Common myeloid progenitor, CD34-positive (primary cell): ENCODE results near the gene PCNX4.
"Not testable (repeated sequence)": the region's sequence is repeated elsewhere in the genome, so short reads cannot be mapped to it uniquely, and the experiment has no call there.

ENCODE experiments used
- CTCF ChIA-PET: fragments of 350-600 bp; sonication (Branson Sonifier 250); formaldehyde crosslinking; loops from one replicate; lab custom pipeline; 2021; ENCODE audit warnings: antibody characterized with exemption; lab: Charles Lee
- POLR2A ChIA-PET: fragments of 350-600 bp; sonication (Branson Sonifier 250); formaldehyde crosslinking; loops from one replicate; lab custom pipeline; 2021; ENCODE audit warnings: antibody characterized with exemption; lab: Charles Lee
- DNase-seq, 3 donors: peaks; one replicate each; pipeline versions ENCODE4 v3.0.0 to v3.0.0-alpha.2; 2013
- H3K27ac ChIP-seq, 2 experiments: 1 replicate in 1 of 2; 2 replicates in 1 of 2; pipeline ENCODE4 v1.7.0; 2013; ENCODE audit warnings: inconsistent platforms in 2 of 2, low read length in 2 of 2, mild to moderate bottlenecking in 2 of 2, low read depth in 1 of 2, moderate library complexity in 1 of 2; ENCODE audit not compliant: severe bottlenecking in 2 of 2, insufficient read depth in 1 of 2, poor library complexity in 1 of 2
- H3K27me3 ChIP-seq, 5 experiments: replicated peaks in 2 of 5; 1 replicate in 3 of 5; 2 replicates in 2 of 5; pipeline versions ENCODE4 v1.6.1 to v1.7.0; 2013; ENCODE audit warnings: low read length in 4 of 5, mild to moderate bottlenecking in 2 of 5, moderate library complexity in 2 of 5, inconsistent platforms in 1 of 5; ENCODE audit not compliant: insufficient read depth in 5 of 5, control insufficient read depth in 4 of 5
- H3K36me3 ChIP-seq, 4 experiments: 1 replicate in 2 of 4; 2 replicates in 2 of 4; pipeline versions ENCODE4 v1.6.1 to v1.7.0; 2013; ENCODE audit warnings: low read length in 3 of 4, control low read depth in 1 of 4, mild to moderate bottlenecking in 1 of 4; ENCODE audit not compliant: control insufficient read depth in 4 of 4, insufficient read depth in 4 of 4
- H3K4me1 ChIP-seq, 4 experiments: 1 replicate in 3 of 4; 2 replicates in 1 of 4; pipeline versions ENCODE4 v1.6.1 to v1.7.1; 2013; ENCODE audit warnings: low read length in 3 of 4, mild to moderate bottlenecking in 3 of 4, control low read depth in 1 of 4, inconsistent platforms in 1 of 4, moderate library complexity in 1 of 4; ENCODE audit not compliant: control insufficient read depth in 4 of 4, insufficient read depth in 4 of 4; ENCODE audit errors: control extremely low read depth in 1 of 4
- H3K4me3 ChIP-seq, 7 experiments: 1 replicate in 4 of 7; 2 replicates in 3 of 7; pipeline versions ENCODE4 v1.5.1 to v1.7.0; 2013; ENCODE audit warnings: mild to moderate bottlenecking in 7 of 7, low read length in 6 of 7, moderate library complexity in 6 of 7, inconsistent platforms in 2 of 7, low read depth in 2 of 7, control low read depth in 1 of 7; ENCODE audit not compliant: insufficient read depth in 4 of 7, control insufficient read depth in 1 of 7; ENCODE audit errors: extremely low read depth in 1 of 7
- H3K9me3 ChIP-seq, 5 experiments: 1 replicate in 4 of 5; 2 replicates in 1 of 5; pipeline versions ENCODE4 v1.6.1 to v1.7.1; 2013; ENCODE audit warnings: low read length in 4 of 5, mild to moderate bottlenecking in 2 of 5, inconsistent platforms in 1 of 5, low read depth in 1 of 5, moderate library complexity in 1 of 5; ENCODE audit not compliant: control insufficient read depth in 4 of 5, insufficient read depth in 2 of 5; ENCODE audit errors: control extremely low read depth in 1 of 5
- WGBS: methylation state at CpG from one replicate; pipeline ENCODE4 v1.1.5; 2013; ENCODE audit not compliant: insufficient coverage; 5-methylcytosine and 5-hydroxymethylcytosine counted together

The PCNX4 gene

GRCh38 chr14:60097974-60098373 is 6.3 kb downstream of the PCNX4 start:
- no peak for DNase-seq
- CTCF ChIA-PET, result no interaction called here
- Histone ChIP-seq H3K4me1 (peaks cover under 1 to 24% (median 13%) of the 10 kb centered on the region in 4 experiments), H3K4me3 (no peak overlapping the region), H3K27ac (no peak overlapping the region), H3K9me3 (no peaks in the 10 kb centered on the region), H3K36me3 (peaks cover 0 to 19% (median 11%) of the 10 kb centered on the region in 4 experiments), H3K27me3 (no peaks in the 10 kb centered on the region)
- POLR2A ChIA-PET, result no interaction called here
- WGBS, result 100% methylated on average over 1 of the region's 6 CpGs

- POLR2A ChIA-PET, result interaction anchor here (1.5 kb wide), 1 partner anchor 8 kb away, joined by 4 read pairs; the partner anchor contains the start of gene PCNX4
- WGBS, result 100% methylated on average over 5 of the region's 7 CpGs
- CTCF ChIA-PET, DNase-seq, H3K9me3 ChIP-seq, H3K27ac ChIP-seq, H3K4me3 ChIP-seq, H3K4me1 ChIP-seq, H3K27me3 ChIP-seq: not testable (repeated sequence)
- peaks cover 2 to 21% (median 11%) of the 10 kb centered on the region in 4 experiments for H3K36me3 ChIP-seq
Observed at GRCh38 chr14:60099855-60100254, 8.1 kb downstream of the PCNX4 start.

- Histone ChIP-seq H3K4me1 (no peaks in the 10 kb centered on the region), H3K36me3 (peaks cover 2 to 23% (median 11%) of the 10 kb centered on the region in 4 experiments), H3K27ac (no peak overlapping the region), H3K9me3 (no peaks in the 10 kb centered on the region), H3K4me3 (no peak overlapping the region), H3K27me3 (no peaks in the 10 kb centered on the region)
- POLR2A ChIA-PET, result no interaction called here
- WGBS, result no CpG with 5 or more reads among the region's 1 CpG
- no peak for DNase-seq
- CTCF ChIA-PET, result no interaction called here
Observed at GRCh38 chr14:60101786-60102185, 10.1 kb downstream of the PCNX4 start.

- Histone ChIP-seq H3K9me3 (no peaks in the 10 kb centered on the region), H3K27me3 (no peaks in the 10 kb centered on the region), H3K36me3 (peaks cover 2 to 19% (median 9%) of the 10 kb centered on the region in 4 experiments), H3K4me3 (no peak overlapping the region), H3K4me1 (no peaks in the 10 kb centered on the region), H3K27ac (no peak overlapping the region)
- WGBS, result no CpG with 5 or more reads among the region's 2 CpGs
- no peak for DNase-seq
- CTCF ChIA-PET, result no interaction called here
- POLR2A ChIA-PET, result no interaction called here
Observed at GRCh38 chr14:60102389-60102788, 10.7 kb downstream of the PCNX4 start.

- peaks cover 3 to 29% (median 11%) of the 10 kb centered on the region in 4 experiments for H3K36me3 ChIP-seq
- no peaks in the 10 kb centered on the region for H3K9me3 ChIP-seq
- H3K4me1 ChIP-seq, result peaks cover 0 to 17% (median 0%) of the 10 kb centered on the region in 4 experiments
- CTCF ChIA-PET, result interaction anchor here (1.7 kb wide), 1 partner anchor 20 kb away, joined by 3 read pairs; no protein-coding TSS in a partner anchor
- WGBS, result 33% methylated on average over 1 of the region's 2 CpGs
- POLR2A ChIA-PET, result no interaction called here
- no peak overlapping the region for H3K27ac ChIP-seq
- DNase-seq, result peak in 2 of 3 donors; percentile 29 to 69
- no peak overlapping the region for H3K4me3 ChIP-seq
- no peaks in the 10 kb centered on the region for H3K27me3 ChIP-seq
Observed at GRCh38 chr14:60106339-60106738, 14.6 kb downstream of the PCNX4 start.

- Histone ChIP-seq H3K9me3 (no peaks in the 10 kb centered on the region), H3K4me1 (peaks cover 0 to 17% (median 0%) of the 10 kb centered on the region in 4 experiments), H3K36me3 (peaks cover 3 to 31% (median 11%) of the 10 kb centered on the region in 4 experiments), H3K4me3 (no peak overlapping the region), H3K27me3 (no peaks in the 10 kb centered on the region), H3K27ac (no peak overlapping the region)
- POLR2A ChIA-PET, result no interaction called here
- 97% methylated on average over 3 of the region's 4 CpGs for WGBS
- CTCF ChIA-PET, result interaction anchor here (1.7 kb wide), 1 partner anchor 19 kb away, joined by 3 read pairs; no protein-coding TSS in a partner anchor
- DNase-seq, result no peak
Observed at GRCh38 chr14:60107477-60107876, 15.8 kb downstream of the PCNX4 start.

GRCh38 chr14:60111732-60112131 is 20.0 kb downstream of the PCNX4 start:
- no peak for DNase-seq
- CTCF ChIA-PET, result no interaction called here
- no peak overlapping the region for H3K4me3 ChIP-seq
- POLR2A ChIA-PET, result no interaction called here
- peaks cover 2 to 41% (median 22%) of the 10 kb centered on the region in 4 experiments for H3K36me3 ChIP-seq
- H3K9me3 ChIP-seq, result no peaks in the 10 kb centered on the region
- H3K27ac ChIP-seq, result no peak overlapping the region
- H3K4me1 ChIP-seq, result peaks cover 0 to 17% (median 0%) of the 10 kb centered on the region in 4 experiments
- WGBS, result no CpG with 5 or more reads among the region's 2 CpGs
- H3K27me3 ChIP-seq, result no peaks in the 10 kb centered on the region
